Activated T-helper 17 cell treated with anti-CD3 and anti-CD28 coated beads, Interleukin-2, amount 50 U/mL, for 72 hours (primary cell): ENCODE measurements around the gene BORCS8. TPM values are rescaled to one million over a fixed set of nuclear protein-coding genes. Genes with fewer than 3 reads are reported as not detected.

ENCODE experiments used
- ATAC-seq: fragments of 150-1000 bp; cut with Tn5 transposase; replicated peaks from 2 replicates; pipeline ENCODE4 v1.10.0; 2021; ENCODE audit warnings: mild to moderate bottlenecking, moderate library complexity
- H3K27ac Mint-ChIP-seq: one replicate; pipeline ENCODE4 v1.8.0; 2022; ENCODE audit warnings: mixed read lengths
- H3K27me3 Mint-ChIP-seq: one replicate; pipeline ENCODE4 v1.8.0; 2022; ENCODE audit warnings: mixed read lengths
- H3K36me3 Mint-ChIP-seq: one replicate; pipeline ENCODE4 v1.8.0; 2022; ENCODE audit warnings: low read depth, mild to moderate bottlenecking, mixed read lengths
- H3K4me1 Mint-ChIP-seq: one replicate; pipeline ENCODE4 v1.8.0; 2022; ENCODE audit warnings: mixed read lengths
- H3K4me3 Mint-ChIP-seq: one replicate; pipeline ENCODE4 v1.8.0; 2022; ENCODE audit warnings: mild to moderate bottlenecking, mixed read lengths
- H3K9me3 Mint-ChIP-seq: one replicate; pipeline ENCODE4 v1.8.0; 2022; ENCODE audit warnings: mixed read lengths
- total RNA-seq, 2 donors: library from RNA; stranded (reverse); gene quantifications; one replicate each; pipeline ENCODE4 v1.2.3, GENCODE V29; 2022

Gene BORCS8
- total RNA-seq, 2 donors from 2014 or later = 14.9 to 28.2 TPM

- H3K4me3 Mint-ChIP-seq = no peak overlapping the region
- H3K27ac Mint-ChIP-seq = no peak overlapping the region
- H3K36me3 Mint-ChIP-seq = peaks cover 27% of the 10 kb centered on the region
- ATAC-seq = no peak
- H3K4me1 Mint-ChIP-seq = peaks cover 14% of the 10 kb centered on the region
- peaks cover 5% of the 10 kb centered on the region for H3K9me3 Mint-ChIP-seq
- no peaks in the 10 kb centered on the region for H3K27me3 Mint-ChIP-seq
These were observed 13.8 kb upstream of the BORCS8 start for GRCh38 chr19:19205416-19206410.

- Mint-ChIP-seq H3K4me1 (peaks cover 14% of the 10 kb centered on the region), H3K36me3 (peaks cover 34% of the 10 kb centered on the region), H3K27ac (peak overlapping the region; percentile 91), H3K27me3 (no peaks in the 10 kb centered on the region), H3K9me3 (peaks cover 5% of the 10 kb centered on the region), H3K4me3 (peak overlapping the region; percentile 91)
- ATAC-seq = no peak
These were observed 12.2 kb upstream of the BORCS8 start for GRCh38 chr19:19204181-19204580.

- Mint-ChIP-seq H3K27me3 (no peaks in the 10 kb centered on the region), H3K4me3 (peak within 1 kb of the TSS; percentile 91), H3K4me1 (peaks cover 14% of the 10 kb centered on the region), H3K27ac (peak within 1 kb of the TSS; percentile 91), H3K36me3 (peaks cover 44% of the 10 kb centered on the region), H3K9me3 (peaks cover 5% of the 10 kb centered on the region)
- peak; percentile 95 for ATAC-seq
These were observed 11.3 kb upstream of the BORCS8 start, which contains the start of gene NR2C2AP for GRCh38 chr19:19203012-19203856. Gene NR2C2AP (minus strand): TSS chr19:19203414. CDS start chr19:19203060, 354 bp downstream.

- H3K4me3 Mint-ChIP-seq = peak overlapping the region; percentile 91
- H3K36me3 Mint-ChIP-seq = peaks cover 49% of the 10 kb centered on the region
- H3K27me3 Mint-ChIP-seq = no peaks in the 10 kb centered on the region
- H3K4me1 Mint-ChIP-seq = peaks cover 11% of the 10 kb centered on the region
- H3K9me3 Mint-ChIP-seq = peaks cover 4% of the 10 kb centered on the region
- peak overlapping the region; percentile 91 for H3K27ac Mint-ChIP-seq
- ATAC-seq = peak; percentile 3
These were observed 10.7 kb upstream of the BORCS8 start for GRCh38 chr19:19202707-19203011.

GRCh38 chr19:19201697-19202630 is 10.0 kb upstream of the BORCS8 start:
- peaks cover 55% of the 10 kb centered on the region for H3K36me3 Mint-ChIP-seq
- no peak for ATAC-seq
- H3K9me3 Mint-ChIP-seq = no peaks in the 10 kb centered on the region
- no peaks in the 10 kb centered on the region for H3K27me3 Mint-ChIP-seq
- peak overlapping the region; percentile 91 for H3K4me3 Mint-ChIP-seq
- H3K4me1 Mint-ChIP-seq = peaks cover 4% of the 10 kb centered on the region
- H3K27ac Mint-ChIP-seq = peak overlapping the region; percentile 91

GRCh38 chr19:19193926-19194325 is 2.0 kb upstream of the BORCS8 start:
- peaks cover 11% of the 10 kb centered on the region for H3K4me1 Mint-ChIP-seq
- peak overlapping the region; percentile 90 for H3K4me3 Mint-ChIP-seq
- H3K27ac Mint-ChIP-seq = peak overlapping the region; percentile 98
- peaks cover 63% of the 10 kb centered on the region for H3K36me3 Mint-ChIP-seq
- ATAC-seq = no peak
- H3K27me3 Mint-ChIP-seq = no peaks in the 10 kb centered on the region
- no peaks in the 10 kb centered on the region for H3K9me3 Mint-ChIP-seq

GRCh38 chr19:19192910-19193423 is 1.0 kb upstream of the BORCS8 start:
- no peaks in the 10 kb centered on the region for H3K27me3 Mint-ChIP-seq
- H3K4me1 Mint-ChIP-seq = peaks cover 11% of the 10 kb centered on the region
- H3K4me3 Mint-ChIP-seq = peak overlapping the region; percentile 90
- H3K27ac Mint-ChIP-seq = peak overlapping the region; percentile 98
- H3K9me3 Mint-ChIP-seq = no peaks in the 10 kb centered on the region
- peaks cover 53% of the 10 kb centered on the region for H3K36me3 Mint-ChIP-seq
- no peak for ATAC-seq

GRCh38 chr19:19191768-19192077 is 229 bp downstream of the BORCS8 start:
- H3K4me3 Mint-ChIP-seq = peak overlapping the region; percentile 90
- peaks cover 14% of the 10 kb centered on the region for H3K4me1 Mint-ChIP-seq
- H3K27me3 Mint-ChIP-seq = no peaks in the 10 kb centered on the region
- peak overlapping the region; percentile 98 for H3K27ac Mint-ChIP-seq
- no peaks in the 10 kb centered on the region for H3K9me3 Mint-ChIP-seq
- no peak for ATAC-seq
- peaks cover 44% of the 10 kb centered on the region for H3K36me3 Mint-ChIP-seq

GRCh38 chr19:19186742-19187141 is 5.2 kb downstream of the BORCS8 start:
- H3K36me3 Mint-ChIP-seq = peaks cover 30% of the 10 kb centered on the region
- peaks cover 17% of the 10 kb centered on the region for H3K4me1 Mint-ChIP-seq
- H3K27me3 Mint-ChIP-seq = no peaks in the 10 kb centered on the region
- H3K4me3 Mint-ChIP-seq = no peak overlapping the region
- no peak for ATAC-seq
- H3K27ac Mint-ChIP-seq = peak overlapping the region; percentile 73
- no peaks in the 10 kb centered on the region for H3K9me3 Mint-ChIP-seq

GRCh38 chr19:19185853-19186740 is 5.9 kb downstream of the BORCS8 start:
- Mint-ChIP-seq H3K4me3 (no peak overlapping the region), H3K27me3 (no peaks in the 10 kb centered on the region), H3K36me3 (peaks cover 34% of the 10 kb centered on the region), H3K27ac (peak overlapping the region; percentile 73), H3K4me1 (peaks cover 17% of the 10 kb centered on the region), H3K9me3 (no peaks in the 10 kb centered on the region)
- ATAC-seq = peak; percentile 95

- no peaks in the 10 kb centered on the region for H3K27me3 Mint-ChIP-seq
- no peaks in the 10 kb centered on the region for H3K9me3 Mint-ChIP-seq
- H3K4me1 Mint-ChIP-seq = peaks cover 6% of the 10 kb centered on the region
- no peak for ATAC-seq
- H3K4me3 Mint-ChIP-seq = no peak overlapping the region
- no peak overlapping the region for H3K27ac Mint-ChIP-seq
- H3K36me3 Mint-ChIP-seq = peaks cover 42% of the 10 kb centered on the region
These were observed 10.4 kb downstream of the BORCS8 start for GRCh38 chr19:19181488-19181998.

GRCh38 chr19:19179548-19180441 is 12.2 kb downstream of the BORCS8 start:
- Mint-ChIP-seq H3K4me1 (no peaks in the 10 kb centered on the region), H3K9me3 (no peaks in the 10 kb centered on the region), H3K4me3 (no peak overlapping the region), H3K27ac (no peak overlapping the region), H3K27me3 (no peaks in the 10 kb centered on the region), H3K36me3 (peaks cover 40% of the 10 kb centered on the region)
- ATAC-seq = peak; percentile 21
